GM12878 (cell line): Measurements from ENCODE around the gene FFAR1. TPM values are rescaled to one million over a fixed set of nuclear protein-coding genes. Genes with fewer than 3 reads are reported as not detected.
A peak's percentile ranks its signal among the peaks of the same experiment; 100 is the strongest.

Experiments
- ATAC-seq: fragments of 200-7000 bp; cut with Tn5 transposase; 3 replicates; pipeline ENCODE4 v1.9.1; 2020; ENCODE audit warnings: mild to moderate bottlenecking, moderate library complexity
- BruUV-seq: library from RNA; stranded (reverse); fragments of 400-500 nt; replicated peaks from 2 replicates; lab custom pipeline; 2021; lab: Mats Ljungman, UMichigan
- CTCF ChIA-PET: fragments of 300-600 bp; sonication (Branson Sonifier 250); formaldehyde crosslinking; extraction: SDS; loops from one replicate; lab custom pipeline; 2021; ENCODE audit warnings: inconsistent platforms; lab: Yijun Ruan, JAX
- POLR2A ChIA-PET: fragments of 350-600 bp; formaldehyde crosslinking; extraction: SDS; loops from one replicate; lab custom pipeline; 2021; ENCODE audit warnings: inconsistent platforms; lab: Charles Lee
- RAD21 ChIA-PET: fragments of 300-600 bp; sonication (Branson Sonifier 250); formaldehyde crosslinking; loops from one replicate; lab custom pipeline; 2023; ENCODE audit warnings: antibody characterized with exemption; ENCODE audit not compliant: unreplicated experiment; lab: Charles Lee
- SMC1A ChIA-PET: fragments of 300-600 bp; sonication (Branson Sonifier 250); formaldehyde crosslinking; loops from one replicate; lab custom pipeline; 2023; ENCODE audit not compliant: unreplicated experiment, uncharacterized antibody; lab: Charles Lee
- DNase-seq: peaks from one replicate; pipeline ENCODE4 v3.0.0-alpha.2; 2011; ENCODE audit warnings: low read depth, low spot score
- FAIRE-seq: peaks from 3 replicates; lab custom pipeline; 2011; peaks lifted over from hg19 to GRCh38; lab: Jason Lieb, UNC
- H2AFZ ChIP-seq: 2 replicates; pipeline ENCODE4 v1.6.0; 2011; ENCODE audit warnings: low read depth, low read length, control low read depth; ENCODE audit not compliant: control insufficient read depth
- H3K27ac ChIP-seq: 2 replicates; pipeline ENCODE4 v1.5.1; 2011; ENCODE audit warnings: control low read depth; ENCODE audit not compliant: control insufficient read depth, insufficient read depth
- H3K27me3 ChIP-seq, 2 experiments: replicated peaks in 1 of 2; 2 replicates each; pipeline versions ENCODE4 v1.6.0 to v1.6.1; 2011; ENCODE audit warnings: low read length in 1 of 2; ENCODE audit not compliant: control insufficient read depth in 2 of 2, insufficient read depth in 2 of 2
- H3K36me3 ChIP-seq, 2 experiments: 2 replicates each; pipeline ENCODE4 v1.5.1; 2011; ENCODE audit warnings: low read length in 1 of 2; ENCODE audit not compliant: control insufficient read depth in 2 of 2, insufficient read depth in 2 of 2
- H3K4me1 ChIP-seq: 2 replicates; pipeline ENCODE4 v1.6.1; 2011; ENCODE audit warnings: mild to moderate bottlenecking, low read length, moderate library complexity, mixed read lengths; ENCODE audit not compliant: control insufficient read depth, insufficient read depth
- H3K4me2 ChIP-seq: 2 replicates; pipeline ENCODE4 v1.6.0; 2011; ENCODE audit warnings: control low read depth; ENCODE audit not compliant: control insufficient read depth, insufficient read depth
- H3K4me3 ChIP-seq: fragments of 200-600 bp; sonication (generic); 2 replicates; pipeline ENCODE4 v1.5.1; 2016
- H3K79me2 ChIP-seq: 2 replicates; pipeline ENCODE4 v1.6.0; 2011; ENCODE audit warnings: low read length; ENCODE audit not compliant: control insufficient read depth, insufficient read depth
- H3K9ac ChIP-seq: 2 replicates; pipeline ENCODE4 v1.8.0; 2011; ENCODE audit warnings: low read length, control low read depth, mixed read lengths; ENCODE audit not compliant: control insufficient read depth, insufficient read depth
- H3K9me3 ChIP-seq: replicated peaks from 3 replicates; pipeline ENCODE4 v1.5.1; 2011; ENCODE audit warnings: mild to moderate bottlenecking, low read length; ENCODE audit not compliant: control insufficient read depth, insufficient read depth
- H4K20me1 ChIP-seq: 2 replicates; pipeline ENCODE4 v1.6.0; 2011; ENCODE audit not compliant: control insufficient read depth, insufficient read depth
- BRCA1 ChIP-seq: IDR thresholded peaks from 2 replicates; pipeline ENCODE4 v1.6.1; 2011; ENCODE audit warnings: low read depth, low read length, improper control_type of control experiment
- CREM ChIP-seq: IDR thresholded peaks from 2 replicates; pipeline ENCODE4 v1.6.1; 2014; ENCODE audit warnings: antibody characterized with exemption, low read depth
- CTCF ChIP-seq, 3 experiments: IDR thresholded peaks in 2 of 3; conservative IDR thresholded peaks in 1 of 3; 2 replicates each; pipeline ENCODE4 v1.5.1; 2011; ENCODE audit warnings: low read depth in 3 of 3, low read length in 3 of 3, mild to moderate bottlenecking in 3 of 3, control low read depth in 2 of 3, moderate library complexity in 2 of 3, inconsistent platforms in 1 of 3, mixed read lengths in 1 of 3; ENCODE audit not compliant: control insufficient read depth in 2 of 3, insufficient read depth in 1 of 3; ENCODE audit errors: extremely low read depth in 1 of 3
- ESRRA ChIP-seq: IDR thresholded peaks from 2 replicates; pipeline ENCODE4 v1.6.1; 2012; ENCODE audit warnings: mild to moderate bottlenecking, low read length, improper control_type of control experiment
- HDAC6 ChIP-seq: fragments of 200-600 bp; sonication (generic); IDR thresholded peaks from one replicate; pipeline ENCODE4 v1.8.0; 2017; ENCODE audit warnings: antibody characterized with exemption; ENCODE audit not compliant: unreplicated experiment
- MYB ChIP-seq: fragments of 150-350 bp; IDR thresholded peaks from 2 replicates; pipeline ENCODE4 v1.6.1; 2014; ENCODE audit warnings: mild to moderate bottlenecking, low read depth, low read length, borderline replicate concordance
- NKRF ChIP-seq: fragments of 450-650 bp; conservative IDR thresholded peaks from 2 replicates; pipeline ENCODE4 v1.6.1; 2017; ENCODE audit warnings: mild to moderate bottlenecking, moderate library complexity
- POLR2A ChIP-seq: IDR thresholded peaks from 2 replicates; pipeline ENCODE4 v1.6.1; 2011; ENCODE audit warnings: low read depth, mild to moderate bottlenecking, low read length
- RUNX3 ChIP-seq: IDR thresholded peaks from 2 replicates; pipeline ENCODE4 v1.6.1; 2012; ENCODE audit warnings: low read length, inconsistent platforms
- SIN3A ChIP-seq: IDR thresholded peaks from 2 replicates; pipeline ENCODE4 v1.6.1; 2012; ENCODE audit warnings: low read depth, low read length, improper control_type of control experiment
- SMARCA5 ChIP-seq: fragments of 450-650 bp; IDR thresholded peaks from 2 replicates; pipeline ENCODE4 v1.6.1; 2017; ENCODE audit warnings: mild to moderate bottlenecking
- STAT3 ChIP-seq: IDR thresholded peaks from 2 replicates; pipeline ENCODE4 v1.6.1; 2011; ENCODE audit warnings: low read depth, low read length, improper control_type of control experiment
- TBL1XR1 ChIP-seq: IDR thresholded peaks from 2 replicates; pipeline ENCODE4 v1.6.1; 2012; ENCODE audit warnings: low read depth, low read length, improper control_type of control experiment
- TCF12 ChIP-seq: IDR thresholded peaks from 2 replicates; pipeline ENCODE4 v1.6.1; 2011; ENCODE audit warnings: low read depth, mild to moderate bottlenecking, low read length
- WGBS: methylation state at CpG from one replicate; pipeline ENCODE4 v1.1.6; 2016; ENCODE audit warnings: low lambda C conversion rate; ENCODE audit not compliant: insufficient replicate concordance, insufficient coverage; ENCODE audit errors: missing lambda C conversion rate; 5-methylcytosine and 5-hydroxymethylcytosine counted together
- in situ Hi-C: fragments of 300-500 bp; cut with MboI; formaldehyde crosslinking; loops from 9 replicates; pipeline ENCODE4 v1.14.3; 2018; ENCODE audit warnings: mixed read lengths
- intact Hi-C: fragments of 100-400 bp; cut with micrococcal nuclease; formaldehyde crosslinking; loops from one replicate; pipeline ENCODE4 v1.14.2; 2022; ENCODE audit not compliant: unreplicated experiment
- polyA plus RNA-seq, 11 experiments: library from polyadenylated mRNA; depleted of rRNA in 4 of 11; unstranded in 6 of 11; stranded (reverse) in 5 of 11; fragments of >200 nt; fragmentation: Nextera tagmentation in 4 of 11; fragmentation: Illumina TruSeq in 1 of 11; extraction: Ambion mirVana in 4 of 11; extraction: Trizol in 1 of 11; gene quantifications; 1 replicate in 1 of 11; 2 replicates in 10 of 11; pipeline versions ENCODE4 v1.2.1 to v1.2.3, GENCODE V29; 2011 to 2016; ENCODE audit warnings: inconsistent platforms in 2 of 11, missing spikeins in 2 of 11, low read depth in 1 of 11
- total RNA-seq, 4 experiments: library from RNA; depleted of rRNA in 3 of 4; stranded (reverse); fragments of >200 nt in 3 of 4; fragmentation: Illumina TruSeq in 1 of 4; extraction: Trizol in 1 of 4; gene quantifications; 2 replicates each; pipeline versions ENCODE4 v1.2.1 to v1.2.3, GENCODE V29; 2013 to 2021
- TF ChIP-seq, protein P1 (sequence below): IDR thresholded peaks from 2 replicates; pipeline ENCODE4 v1.6.1; 2012; ENCODE audit warnings: low read length, inconsistent platforms
- TF ChIP-seq, protein P2 (sequence below): IDR thresholded peaks from 2 replicates; pipeline ENCODE4 v1.6.1; 2012; ENCODE audit warnings: low read depth, low read length, improper control_type of control experiment

FFAR1 gene
- total and polyA plus RNA-seq, 10 of the 15 experiments (the other 5 are each of a cell fraction or from before 2014, with no cell fraction given), result 0.05 to 0.62 (median 0.14) TPM; not detected in 2

DNA sequence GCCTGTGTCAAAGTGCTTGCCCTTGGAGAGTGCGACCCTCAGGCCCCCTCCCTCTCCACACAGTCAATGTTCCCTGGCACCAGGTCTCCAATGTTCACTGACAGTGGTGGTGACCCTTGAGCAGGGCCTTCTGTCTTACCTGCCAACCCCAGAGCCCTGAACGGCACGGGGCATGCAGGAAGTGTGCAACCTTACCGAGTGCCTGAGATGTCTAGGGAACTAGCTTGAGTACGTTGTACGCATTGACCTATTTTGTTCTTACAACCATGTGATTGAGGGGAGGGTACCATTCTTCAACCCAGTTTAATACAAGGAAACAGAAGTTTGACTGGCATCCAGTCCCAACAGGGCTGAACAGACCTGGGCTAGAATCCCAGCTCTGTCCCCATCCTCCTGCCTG lies 42.5 kb upstream of the FFAR1 start (continued):
- TF ChIP-seq HDAC6 (no peak), MYB (no peak), CREM (no peak), TBL1XR1 (no peak)

DNA sequence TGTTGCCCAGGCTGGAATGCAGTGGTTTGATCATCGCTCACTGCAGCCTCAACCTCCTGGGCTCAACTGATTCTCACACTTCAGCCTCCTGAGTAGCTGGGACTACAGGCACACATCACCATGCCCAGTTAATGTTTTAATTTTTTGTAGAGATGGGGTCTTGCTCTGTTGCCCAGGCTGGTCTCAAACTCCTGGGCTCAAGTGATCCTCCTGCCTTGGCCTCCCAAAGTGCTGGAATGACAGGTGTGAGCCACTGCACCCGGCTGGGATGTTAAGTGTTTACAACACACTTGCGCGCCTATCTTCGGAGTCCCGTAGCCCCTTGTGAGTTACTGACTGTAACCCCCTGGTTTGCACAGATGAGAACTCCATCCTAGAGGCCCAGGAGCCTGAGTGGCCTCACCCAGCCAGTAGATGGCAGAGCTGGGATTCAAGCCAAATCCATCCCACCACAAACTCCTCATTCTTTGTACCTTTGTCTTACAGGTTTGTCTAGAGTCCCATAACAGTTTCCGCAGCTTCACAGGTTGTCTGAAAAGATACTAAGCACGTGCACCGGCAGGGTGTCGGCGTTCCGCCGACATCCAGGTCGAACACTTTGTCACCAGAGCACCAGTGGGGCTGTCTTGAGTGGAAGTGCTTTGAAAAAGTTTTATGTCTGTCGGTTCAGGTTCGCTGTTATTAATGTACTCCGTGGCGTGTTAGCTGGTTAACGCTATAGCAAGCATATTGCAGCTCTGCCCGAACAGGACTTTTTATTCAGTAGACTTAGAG lies 41.0 kb upstream of the FFAR1 start:
- no peaks in the 10 kb centered on the region for H3K4me1 ChIP-seq
- ChIA-PET POLR2A (no interaction called here), RAD21 (interaction anchor here (1.2 to 1.8 kb wide), 4 partner anchors 16 to 46 kb away, joined by 3 to 6 read pairs (median 6); no protein-coding TSS in a partner anchor), SMC1A (interaction anchor here (1.2 to 1.9 kb wide), 3 partner anchors 27 to 47 kb away, joined by 3 to 6 read pairs (median 4); no protein-coding TSS in a partner anchor), CTCF (interaction anchor here (1.0 to 1.4 kb wide), 10 partner anchors 11 to 189 kb away, joined by 3 to 8 read pairs (median 4); no protein-coding TSS in a partner anchor)
- intact Hi-C loops (loop anchor here (5.0 kb wide), 1 partner anchor 41 kb away; the partner anchor contains the start of gene FFAR1), in situ Hi-C loops (no loop called here)
- BruUV-seq, result no TSS peak
- no peak overlapping the region for H2AFZ ChIP-seq
- no peaks in the 10 kb centered on the region for H3K27me3 ChIP-seq
- H3K4me3 ChIP-seq, result no peak overlapping the region
- no peaks in the 10 kb centered on the region for H3K79me2 ChIP-seq
- no peaks in the 10 kb centered on the region; a peak in 1 of 4 replicates for H3K36me3 ChIP-seq
- H3K27ac ChIP-seq, result no peak overlapping the region
- WGBS, result 86% methylated on average over 20 of the region's 20 CpGs
- H4K20me1 ChIP-seq, result no peaks in the 10 kb centered on the region
- no peak overlapping the region for H3K4me2 ChIP-seq
- ATAC-seq, result peak; percentile 86
- H3K9me3 ChIP-seq, result no peaks in the 10 kb centered on the region
- H3K9ac ChIP-seq, result no peak overlapping the region
- FAIRE-seq, result peak; percentile 85
- DNase-seq, result no peak
- TF ChIP-seq STAT3 (no peak), RUNX3 (peak; percentile 28; the same call in 1 of the 2 replicates), SMARCA5 (no peak), CTCF (IDR thresholded peaks at IDR 0.05 in 2 of 3, conservative IDR thresholded peaks at IDR 0.05 in 1 of 3; ENCODE audit: control insufficient read depth in 2 of 3, extremely low read depth in 1 of 3, insufficient read depth in 1 of 3, low read depth in 3 of 3, low read length in 3 of 3) (peak; percentile 44 to 65 (median 63); a peak in 5 of 6 replicates), ESRRA (no peak), MYB (no peak), TCF12 (no peak), POLR2A (no peak), SIN3A (no peak), NKRF (no peak), BRCA1 (no peak)
- TF ChIP-seq, protein P1, sequence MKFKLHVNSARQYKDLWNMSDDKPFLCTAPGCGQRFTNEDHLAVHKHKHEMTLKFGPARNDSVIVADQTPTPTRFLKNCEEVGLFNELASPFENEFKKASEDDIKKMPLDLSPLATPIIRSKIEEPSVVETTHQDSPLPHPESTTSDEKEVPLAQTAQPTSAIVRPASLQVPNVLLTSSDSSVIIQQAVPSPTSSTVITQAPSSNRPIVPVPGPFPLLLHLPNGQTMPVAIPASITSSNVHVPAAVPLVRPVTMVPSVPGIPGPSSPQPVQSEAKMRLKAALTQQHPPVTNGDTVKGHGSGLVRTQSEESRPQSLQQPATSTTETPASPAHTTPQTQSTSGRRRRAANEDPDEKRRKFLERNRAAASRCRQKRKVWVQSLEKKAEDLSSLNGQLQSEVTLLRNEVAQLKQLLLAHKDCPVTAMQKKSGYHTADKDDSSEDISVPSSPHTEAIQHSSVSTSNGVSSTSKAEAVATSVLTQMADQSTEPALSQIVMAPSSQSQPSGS, result no peak
- TF ChIP-seq, protein P2, sequence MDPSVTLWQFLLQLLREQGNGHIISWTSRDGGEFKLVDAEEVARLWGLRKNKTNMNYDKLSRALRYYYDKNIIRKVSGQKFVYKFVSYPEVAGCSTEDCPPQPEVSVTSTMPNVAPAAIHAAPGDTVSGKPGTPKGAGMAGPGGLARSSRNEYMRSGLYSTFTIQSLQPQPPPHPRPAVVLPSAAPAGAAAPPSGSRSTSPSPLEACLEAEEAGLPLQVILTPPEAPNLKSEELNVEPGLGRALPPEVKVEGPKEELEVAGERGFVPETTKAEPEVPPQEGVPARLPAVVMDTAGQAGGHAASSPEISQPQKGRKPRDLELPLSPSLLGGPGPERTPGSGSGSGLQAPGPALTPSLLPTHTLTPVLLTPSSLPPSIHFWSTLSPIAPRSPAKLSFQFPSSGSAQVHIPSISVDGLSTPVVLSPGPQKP, result no peak
